Kidney tubule cell (primary cell): ENCODE measurements around the gene OR10H1.
"Not testable (repeated sequence)": the region's sequence is repeated elsewhere in the genome, so short reads cannot be mapped to it uniquely, and the experiment has no call there.

Source experiments
- DNase-seq: peaks from one replicate; pipeline ENCODE4 v3.0.0-alpha.2; 2018; ENCODE audit warnings: low spot score

OR10H1 gene

DNA sequence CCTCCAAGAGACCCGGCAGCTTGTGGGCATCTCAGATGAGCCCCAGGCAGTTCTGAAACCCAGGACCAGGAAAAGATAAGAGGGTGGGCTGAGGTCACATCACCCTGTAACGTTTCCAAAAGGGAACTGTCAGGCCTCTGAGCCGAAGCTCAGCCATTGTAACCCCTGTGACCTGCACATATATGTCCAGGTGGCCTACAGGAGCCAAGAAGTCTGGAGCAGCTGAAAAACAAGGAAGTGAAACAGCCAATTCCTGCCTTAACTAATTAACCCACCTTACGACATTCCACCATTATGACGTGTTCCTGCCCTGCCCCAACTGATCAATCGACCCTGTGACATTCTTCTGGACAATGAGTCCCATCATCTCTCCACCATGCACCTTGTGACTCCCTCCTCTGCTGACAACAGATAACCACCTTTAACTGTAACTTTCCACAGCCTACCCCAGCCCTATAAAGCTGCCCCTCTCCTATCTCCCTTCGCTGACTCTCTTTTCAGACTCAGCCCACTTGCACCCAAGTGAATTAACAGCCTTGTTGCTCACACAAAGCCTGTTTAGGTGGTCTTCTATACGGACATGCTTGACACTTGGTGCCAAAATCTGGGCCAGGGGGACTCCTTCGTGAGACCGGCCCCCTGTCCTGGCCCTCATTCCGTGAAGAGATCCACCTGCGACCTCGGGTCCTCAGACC, 13.3 kb upstream of the OR10H1 start:
- DNase-seq, result peak; percentile 96

DNA sequence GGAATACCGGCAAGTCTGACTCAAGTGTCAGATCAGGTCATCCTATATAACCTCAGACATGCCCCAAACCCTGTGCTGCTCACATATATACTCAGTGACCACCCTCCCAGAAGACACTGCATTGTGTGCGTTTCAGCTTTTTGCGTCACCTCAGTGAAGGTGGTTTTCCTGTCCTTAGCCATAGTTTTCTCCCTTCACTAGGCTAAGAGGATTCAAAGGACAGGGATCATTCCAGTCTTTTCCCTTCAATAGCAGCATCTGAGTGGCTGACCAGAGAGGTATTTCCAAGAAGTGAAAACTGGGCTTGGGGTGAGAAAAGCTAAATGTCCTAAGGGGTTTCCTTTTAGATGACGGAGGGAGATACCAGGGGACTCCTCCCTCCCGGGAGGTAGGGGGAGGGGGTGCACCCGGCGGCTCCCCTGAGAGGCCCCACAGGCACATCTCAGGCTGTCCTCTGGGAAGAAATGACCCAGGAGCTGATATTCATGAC, 12.7 kb upstream of the OR10H1 start:
- no peak for DNase-seq

- no peak for DNase-seq
Observed at GRCh38 chr19:15825753-15826152, 10.3 kb upstream of the OR10H1 start.

GRCh38 chr19:15820646-15821045, 5.2 kb upstream of the OR10H1 start:
- DNase-seq, result no peak

DNA sequence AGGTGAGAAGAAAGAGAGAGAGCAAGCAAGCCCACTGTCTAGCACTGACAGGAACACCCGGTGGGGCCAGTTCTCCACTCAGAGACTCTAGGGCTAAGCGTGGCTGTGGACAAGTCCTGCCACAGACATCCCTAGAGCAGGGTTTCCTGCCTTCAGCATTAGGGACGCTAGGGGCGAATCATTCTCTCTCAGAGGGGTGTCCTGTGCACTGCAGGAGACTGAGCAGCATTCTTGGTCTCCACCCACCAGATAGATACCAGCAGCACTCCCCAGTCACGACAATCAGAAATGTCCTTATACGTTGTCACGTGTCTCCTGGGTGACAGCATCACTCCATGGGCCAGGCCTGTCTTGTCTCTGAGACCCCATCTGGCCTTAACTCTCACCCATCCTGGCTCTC, 1.5 kb downstream of the OR10H1 start:
- no peak for DNase-seq

DNA sequence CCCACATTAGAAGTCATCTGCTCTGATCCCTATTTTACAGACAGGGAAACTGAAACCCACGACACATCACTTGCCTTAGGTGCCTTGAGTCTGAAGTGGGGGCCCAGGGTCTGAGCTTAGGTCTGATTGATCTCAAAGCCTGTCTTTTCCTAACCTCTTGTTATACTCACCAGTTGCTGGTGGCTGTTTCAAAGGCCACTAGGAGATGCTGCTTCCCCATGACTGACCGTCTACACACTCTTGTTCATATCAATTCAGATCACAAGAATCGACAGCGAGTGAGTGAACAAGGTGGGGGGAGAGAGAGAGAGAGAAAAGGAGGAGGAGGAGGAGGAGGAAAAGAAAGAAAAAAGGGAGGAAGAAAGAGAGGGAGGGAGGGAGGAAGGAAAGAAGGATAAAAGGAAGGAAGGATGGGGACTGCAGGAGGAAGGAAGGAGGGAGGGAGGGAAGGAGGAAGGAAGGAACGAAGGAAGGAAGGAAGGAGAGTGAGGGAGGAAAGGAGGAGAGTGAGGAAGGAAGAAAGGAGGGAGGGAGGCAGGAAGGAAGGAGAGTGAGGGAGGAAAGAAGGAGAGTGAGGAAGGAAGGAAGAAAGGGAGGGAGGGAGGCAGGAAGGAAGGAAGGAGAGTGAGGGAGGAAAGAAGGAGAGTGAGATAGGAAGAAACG, 3.3 kb downstream of the OR10H1 start:
- peak; percentile 62 for DNase-seq

- DNase-seq, result no peak
Observed at GRCh38 chr19:15811476-15811875, 4.0 kb downstream of the OR10H1 start.

DNA sequence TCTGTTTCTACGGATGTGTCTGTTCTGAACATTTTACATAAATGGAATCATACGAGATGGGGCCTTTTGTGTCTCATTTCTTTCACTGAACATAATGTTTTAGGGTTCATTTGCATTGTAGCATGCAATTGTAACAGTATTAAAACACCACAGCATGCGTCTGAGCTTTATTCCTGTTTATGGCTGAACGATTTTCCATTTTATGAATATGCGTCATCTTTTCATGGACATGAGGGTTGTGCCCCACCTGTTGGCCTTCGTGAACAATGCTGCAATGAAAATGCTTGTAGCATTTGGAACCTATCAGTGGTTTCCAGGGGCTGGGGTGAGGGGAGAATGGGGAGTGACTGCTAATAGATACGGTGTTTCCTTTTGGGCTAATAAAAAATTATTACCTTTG, 5.1 kb downstream of the OR10H1 start:
- peak; percentile 61 for DNase-seq

DNA sequence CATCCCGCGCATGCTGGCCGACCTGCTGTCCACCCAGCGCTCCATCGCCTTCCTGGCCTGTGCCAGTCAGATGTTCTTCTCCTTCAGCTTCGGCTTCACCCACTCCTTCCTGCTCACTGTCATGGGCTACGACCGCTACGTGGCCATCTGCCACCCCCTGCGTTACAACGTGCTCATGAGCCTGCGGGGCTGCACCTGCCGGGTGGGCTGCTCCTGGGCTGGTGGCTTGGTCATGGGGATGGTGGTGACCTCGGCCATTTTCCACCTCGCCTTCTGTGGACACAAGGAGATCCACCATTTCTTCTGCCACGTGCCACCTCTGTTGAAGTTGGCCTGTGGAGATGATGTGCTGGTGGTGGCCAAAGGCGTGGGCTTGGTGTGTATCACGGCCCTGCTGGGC, 21.2 kb downstream of the OR10H1 start:
- not testable (repeated sequence) for DNase-seq

DNA sequence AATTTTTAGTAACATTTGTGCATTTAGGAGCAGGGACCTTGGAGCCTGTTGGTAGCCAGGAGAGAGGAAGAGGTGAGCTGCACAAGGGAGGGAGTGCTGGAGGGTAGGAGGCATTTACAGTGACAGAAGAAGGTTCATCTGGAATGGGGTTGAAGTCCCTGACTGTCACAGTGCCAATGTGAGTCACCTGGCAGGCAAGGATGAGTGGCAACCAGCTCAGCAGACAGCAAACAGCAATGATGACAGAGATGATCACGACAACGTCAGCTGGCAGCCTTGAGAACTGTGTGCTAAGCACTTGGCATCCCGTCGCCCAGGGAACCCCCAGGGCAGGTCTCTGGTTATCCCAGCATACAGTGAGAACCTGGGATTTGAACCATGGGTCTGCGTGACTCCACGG, 25.4 kb downstream of the OR10H1 start:
- peak; percentile 63 for DNase-seq

DNA sequence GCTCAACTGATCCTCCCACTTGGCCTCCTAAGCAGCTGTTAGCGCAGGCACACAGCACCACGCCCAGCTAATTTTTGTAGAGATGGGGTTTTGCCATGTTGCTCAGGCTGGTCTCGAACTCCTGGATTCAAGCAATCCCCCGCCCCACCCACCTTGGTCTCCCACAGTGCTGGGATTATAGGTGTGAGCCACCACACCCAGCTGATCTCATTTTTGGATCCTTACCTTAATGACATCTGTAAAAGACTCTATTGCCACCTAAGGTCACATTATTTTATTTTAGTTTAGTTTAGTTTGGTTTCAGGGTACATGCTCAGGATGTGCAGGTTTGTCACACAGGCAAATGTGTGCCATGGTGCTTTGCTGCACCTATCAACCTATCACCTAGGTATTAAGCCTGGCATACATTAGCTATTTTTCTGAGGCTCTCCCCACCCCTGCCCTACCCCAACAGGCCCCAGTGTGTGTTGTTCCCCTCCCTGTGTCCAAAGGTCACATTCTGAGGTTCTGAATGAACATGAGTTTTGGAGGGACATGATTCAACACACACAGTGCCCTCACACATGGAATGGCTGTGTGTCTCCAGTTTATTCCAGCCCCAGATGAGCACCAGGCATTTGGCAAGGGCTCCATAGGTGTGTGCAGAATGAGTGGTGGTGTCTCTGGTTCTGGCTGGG, 26.7 kb downstream of the OR10H1 start:
- no peak for DNase-seq

DNA sequence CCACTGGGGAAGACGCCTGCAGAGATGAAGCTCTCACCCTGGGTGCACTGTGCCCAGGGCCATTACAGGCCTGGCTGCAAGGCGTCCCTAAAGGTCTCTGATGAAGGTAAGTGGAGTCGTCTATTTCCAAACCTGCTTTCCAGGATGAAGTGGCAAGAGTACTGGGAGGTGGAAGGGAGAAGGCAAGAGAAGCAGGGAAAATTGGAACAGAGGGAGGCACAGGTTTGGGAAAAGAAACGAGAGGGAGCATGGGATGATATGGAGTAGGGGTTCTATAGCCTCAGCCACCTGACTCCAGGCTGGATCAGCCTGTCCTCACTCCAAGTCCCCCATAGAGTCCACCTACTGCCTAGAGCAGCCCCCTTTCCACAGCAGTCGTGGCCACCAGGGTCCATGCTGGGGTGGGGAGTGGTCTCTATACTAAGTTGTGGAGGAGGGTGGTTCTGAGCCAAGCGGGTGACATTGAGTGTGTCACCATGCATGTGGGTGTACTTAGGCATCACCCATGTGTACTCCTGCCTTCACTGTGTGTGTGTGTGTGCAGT, 27.8 kb downstream of the OR10H1 start, which contains the start of gene OR10H5:
TSS of gene OR10H5 (plus strand) at position 51 of the 545 bp plus-strand sequence. CDS start 6,388 bp downstream, outside the sequence.
- no peak for DNase-seq

- DNase-seq, result not testable (repeated sequence)
Observed at GRCh38 chr19:15782896-15783295, 32.6 kb downstream of the OR10H1 start.

- no peak for DNase-seq
Observed at GRCh38 chr19:15782211-15782610, 33.3 kb downstream of the OR10H1 start.

- DNase-seq, result no peak
Observed at GRCh38 chr19:15781661-15782060, 33.8 kb downstream of the OR10H1 start.

GRCh38 chr19:15780610-15781418, 34.6 kb downstream of the OR10H1 start:
- no peak for DNase-seq

DNA sequence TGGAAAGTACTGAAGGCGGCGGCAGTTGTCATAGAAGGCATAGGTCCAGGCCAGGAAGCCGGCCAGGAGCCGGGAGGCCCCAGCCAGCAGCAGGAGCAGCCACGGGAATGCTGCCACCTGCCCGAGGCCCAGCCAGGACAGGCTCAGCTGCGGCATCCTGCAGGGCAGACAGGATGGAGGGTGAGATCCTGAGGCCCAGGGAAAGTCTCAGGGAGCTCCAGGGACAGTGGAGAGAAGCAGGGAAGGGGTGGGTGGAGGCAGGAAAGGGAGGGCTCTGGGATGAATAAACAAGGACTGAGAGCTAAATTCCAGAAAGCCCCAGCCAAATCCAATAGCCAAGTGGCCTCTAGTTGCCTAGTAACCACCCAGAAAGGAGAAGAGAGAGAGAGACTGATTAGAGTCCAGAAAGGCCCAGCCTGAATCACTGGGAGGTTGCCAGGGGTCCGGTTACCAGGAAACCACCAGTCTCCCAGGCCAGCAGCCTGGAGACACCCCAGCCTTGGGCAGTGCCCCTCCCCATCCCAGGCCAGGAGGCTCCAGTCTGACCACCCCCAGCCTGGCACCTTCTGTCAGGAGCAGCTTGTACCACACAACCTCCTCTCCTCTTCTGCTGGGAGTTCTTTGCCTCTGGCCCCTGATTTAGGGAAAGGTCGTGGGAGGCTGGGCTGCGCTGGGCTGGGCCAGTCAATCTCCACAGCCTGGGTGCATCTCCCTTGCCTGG, 35.5 kb downstream of the OR10H1 start:
- DNase-seq, result peak; percentile 24

DNA sequence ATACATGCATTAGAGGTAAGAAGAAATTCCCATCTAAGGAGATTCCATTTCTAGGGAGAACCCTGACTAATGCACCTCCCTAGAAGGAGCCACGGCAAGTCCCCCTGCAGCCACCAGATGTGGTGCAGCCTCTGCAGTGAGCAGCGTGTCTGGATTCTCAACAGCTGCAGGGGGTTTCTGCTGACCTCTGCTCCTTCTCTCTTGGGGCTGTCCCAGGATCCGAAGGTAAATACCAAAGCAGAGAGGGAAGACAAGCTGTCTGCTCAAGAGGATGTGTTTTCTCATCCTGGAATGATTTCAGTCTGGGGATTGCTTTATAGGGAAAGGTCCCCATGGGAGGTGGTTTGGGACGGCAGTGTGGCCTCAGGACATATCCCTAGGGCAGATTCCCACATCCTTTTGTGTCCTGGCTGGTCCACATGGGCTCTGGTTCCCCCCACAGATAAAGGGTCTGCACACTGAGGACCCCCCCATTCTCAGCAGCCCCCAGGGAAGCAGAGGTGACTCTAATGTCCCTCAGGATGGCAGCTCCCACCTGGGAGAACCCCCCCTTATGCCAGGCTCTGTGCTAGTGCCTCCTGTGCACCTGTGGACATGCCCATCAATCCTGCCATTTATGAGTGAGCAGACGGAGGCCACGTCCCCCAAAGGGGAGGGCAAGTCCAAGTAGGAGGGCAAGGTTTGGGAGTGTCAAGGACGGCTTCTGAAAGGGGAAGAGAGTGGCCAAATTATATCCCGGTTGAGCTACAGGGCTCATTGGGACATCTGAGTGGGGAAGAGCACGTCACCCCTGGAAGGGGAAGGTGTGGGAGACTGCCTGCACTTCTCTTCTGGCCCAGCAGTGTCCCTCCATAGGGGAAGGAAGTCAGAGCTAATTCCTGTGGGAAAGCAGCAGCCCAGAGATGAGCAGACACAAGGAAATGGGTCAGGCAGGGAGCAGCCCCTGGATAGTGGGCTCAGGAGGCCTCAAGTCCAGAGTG, 38.2 kb downstream of the OR10H1 start:
- DNase-seq, result no peak

- no peak for DNase-seq
Observed at GRCh38 chr19:15776264-15776663, 39.2 kb downstream of the OR10H1 start.

DNA sequence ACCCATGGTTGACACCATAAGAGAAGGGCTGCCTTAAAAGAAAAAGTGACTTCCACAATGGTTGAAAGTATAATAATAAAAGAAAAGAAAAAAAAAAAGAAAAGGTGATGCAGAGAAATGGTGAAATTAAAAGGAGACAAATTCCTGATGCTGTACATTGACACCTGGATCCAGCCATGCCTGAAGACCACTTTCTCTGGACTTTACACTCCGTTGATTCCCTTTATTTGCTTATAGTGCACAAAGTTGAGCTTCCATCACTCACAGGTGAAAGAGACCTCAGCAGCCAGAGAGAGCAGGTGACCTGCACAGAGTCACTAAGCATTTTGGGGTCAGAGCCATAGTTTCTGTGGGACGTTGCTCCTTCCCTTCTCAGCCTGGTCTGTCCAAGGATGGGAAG, 40.2 kb downstream of the OR10H1 start:
- DNase-seq, result no peak
